ENCODE results near the gene PRPH. TPM values are rescaled to one million over a fixed set of nuclear protein-coding genes. Genes with fewer than 3 reads are reported as not detected.
"Not testable (repeated sequence)": the region's sequence is repeated elsewhere in the genome, so short reads cannot be mapped to it uniquely, and the experiment has no call there.

PRPH gene
- polyA plus RNA-seq: 10 to 100 TPM in 1 of 4 donors, 1 to 10 TPM in 1, not detected in 2; 9.1 to 89.9 TPM
- long read RNA-seq, donor 1, transcript PRPH-201 (9 exons, 3,245 nt): major isoform, 13 of 21 reads
- long read RNA-seq, donor 1, partial matches to known transcripts: 8 of 21 reads
- long read RNA-seq, donor 1, other reads (novel, unspliced or antisense): 0 of 21 reads
- long read RNA-seq, donor 2, partial matches to known transcripts: 0 of 2 reads
- long read RNA-seq, donor 2, other reads (novel, unspliced or antisense): 0 of 2 reads
- long read RNA-seq, donor 3, transcript PRPH-201 (9 exons, 3,245 nt): major isoform, 7 of 16 reads
- long read RNA-seq, donor 3, partial matches to known transcripts: 9 of 16 reads
- long read RNA-seq, donor 3, other reads (novel, unspliced or antisense): 0 of 16 reads
- long read RNA-seq, donor 4, partial matches to known transcripts: 0 of 1 reads
- long read RNA-seq, donor 4, other reads (novel, unspliced or antisense): 0 of 1 reads
- long read RNA-seq, donor 5, partial matches to known transcripts: 0 of 1 reads
- long read RNA-seq, donor 5, other reads (novel, unspliced or antisense): 0 of 1 reads
- long read RNA-seq, donor 6, partial matches to known transcripts: 0 of 1 reads
- long read RNA-seq, donor 6, other reads (novel, unspliced or antisense): 0 of 1 reads
- long read RNA-seq, donor 7: 0 reads
- long read RNA-seq, donor 8: 0 reads
- long read RNA-seq, donor 9, partial matches to known transcripts: 0 of 6 reads
- long read RNA-seq, donor 9, other reads (novel, unspliced or antisense): 0 of 6 reads
- long read RNA-seq, donor 10, transcript PRPH-201 (9 exons, 3,245 nt): major isoform, 27 of 67 reads
- long read RNA-seq, donor 10, partial matches to known transcripts: 33 of 67 reads
- long read RNA-seq, donor 10, other reads (novel, unspliced or antisense): 7 of 67 reads

GRCh38 chr12:49295082-49295936 is at the start of gene PRPH:
Gene PRPH (plus strand): TSS chr12:49295147. CDS start chr12:49295201, 54 bp downstream.
- H3K9me3 ChIP-seq (ENCODE audit: control insufficient read depth in 2 of 2, insufficient read depth in 1 of 2, low read depth in 1 of 2, low read length in 1 of 2): no peaks in the 10 kb centered on the region
- peaks cover 9 to 74% (median 26%) of the 10 kb centered on the region in 3 donors for H3K27me3 ChIP-seq (ENCODE audit: control insufficient read depth in 3 of 3, insufficient read depth in 3 of 3, low read length in 3 of 3)
- 3 to 9% (median 8%) methylated on average over 60 to 82 of the region's 82 CpGs for WGBS, 3 donors
- DNase-seq: peak in 1 of 2 donors; percentile 48
- H3K36me3 ChIP-seq (ENCODE audit: control insufficient read depth in 3 of 3, insufficient read depth in 2 of 3, low read depth in 1 of 3, low read length in 3 of 3): no peaks in the 10 kb centered on the region
- no peak for FAIRE-seq
- peaks cover 1 to 13% (median 7%) of the 10 kb centered on the region in 3 donors for H3K4me1 ChIP-seq (ENCODE audit: control insufficient read depth in 3 of 3, insufficient read depth in 2 of 3, low read depth in 1 of 3, low read length in 2 of 3)
- H3K4me3 ChIP-seq (ENCODE audit: low read depth in 1 of 3, low read length in 3 of 3): peak within 1 kb of the TSS in 1 of 3 donors; percentile 15
- peak within 1 kb of the TSS in 1 of 3 donors; percentile 58 for H3K27ac ChIP-seq (ENCODE audit: low read depth in 1 of 3, low read length in 2 of 3)

- H3K4me1 ChIP-seq (ENCODE audit: control insufficient read depth in 3 of 3, insufficient read depth in 2 of 3, low read depth in 1 of 3, low read length in 2 of 3): no peaks in the 10 kb centered on the region
- FAIRE-seq (no peak), DNase-seq (no peak)
- WGBS, 3 donors: 85 to 90% (median 87%) methylated on average over 5 of the region's 5 CpGs
- no peak overlapping the region for H3K4me3 ChIP-seq (ENCODE audit: low read depth in 1 of 3, low read length in 3 of 3)
- H3K36me3 ChIP-seq (ENCODE audit: control insufficient read depth in 3 of 3, insufficient read depth in 2 of 3, low read depth in 1 of 3, low read length in 3 of 3): no peaks in the 10 kb centered on the region
- no peaks in the 10 kb centered on the region for H3K9me3 ChIP-seq (ENCODE audit: control insufficient read depth in 2 of 2, insufficient read depth in 1 of 2, low read depth in 1 of 2, low read length in 1 of 2)
- H3K27ac ChIP-seq (ENCODE audit: low read depth in 1 of 3, low read length in 2 of 3): no peak overlapping the region
- H3K27me3 ChIP-seq (ENCODE audit: control insufficient read depth in 3 of 3, insufficient read depth in 3 of 3, low read length in 3 of 3): no peaks in the 10 kb centered on the region
Observed at GRCh38 chr12:49251357-49251756, 43.6 kb upstream of the PRPH start.

GRCh38 chr12:49253033-49253623 is 41.8 kb upstream of the PRPH start:
- no peak for FAIRE-seq
- no peak overlapping the region for H3K4me3 ChIP-seq (ENCODE audit: low read depth in 1 of 3, low read length in 3 of 3)
- 83 to 90% (median 85%) methylated on average over 11 of the region's 11 CpGs for WGBS, 3 donors
- H3K4me1 ChIP-seq (ENCODE audit: control insufficient read depth in 3 of 3, insufficient read depth in 2 of 3, low read depth in 1 of 3, low read length in 2 of 3): no peaks in the 10 kb centered on the region
- no peaks in the 10 kb centered on the region for H3K9me3 ChIP-seq (ENCODE audit: control insufficient read depth in 2 of 2, insufficient read depth in 1 of 2, low read depth in 1 of 2, low read length in 1 of 2)
- DNase-seq: no peak
- H3K27me3 ChIP-seq (ENCODE audit: control insufficient read depth in 3 of 3, insufficient read depth in 3 of 3, low read length in 3 of 3): no peaks in the 10 kb centered on the region
- H3K36me3 ChIP-seq (ENCODE audit: control insufficient read depth in 3 of 3, insufficient read depth in 2 of 3, low read depth in 1 of 3, low read length in 3 of 3): no peaks in the 10 kb centered on the region
- no peak overlapping the region for H3K27ac ChIP-seq (ENCODE audit: low read depth in 1 of 3, low read length in 2 of 3)

GRCh38 chr12:49255456-49255855 is 39.5 kb upstream of the PRPH start:
- H3K27me3 ChIP-seq (ENCODE audit: control insufficient read depth in 3 of 3, insufficient read depth in 3 of 3, low read length in 3 of 3); H3K4me3 ChIP-seq (ENCODE audit: low read depth in 1 of 3, low read length in 3 of 3); H3K9me3 ChIP-seq (ENCODE audit: control insufficient read depth in 2 of 2, insufficient read depth in 1 of 2, low read depth in 1 of 2, low read length in 1 of 2); DNase-seq; FAIRE-seq; H3K27ac ChIP-seq (ENCODE audit: low read depth in 1 of 3, low read length in 2 of 3); H3K36me3 ChIP-seq (ENCODE audit: control insufficient read depth in 3 of 3, insufficient read depth in 2 of 3, low read depth in 1 of 3, low read length in 3 of 3); H3K4me1 ChIP-seq (ENCODE audit: control insufficient read depth in 3 of 3, insufficient read depth in 2 of 3, low read depth in 1 of 3, low read length in 2 of 3): not testable (repeated sequence)
- 86 to 93% (median 92%) methylated on average over 10 of the region's 10 CpGs for WGBS, 3 donors

GRCh38 chr12:49255857-49256637 is 38.9 kb upstream of the PRPH start:
- FAIRE-seq (no peak), DNase-seq (no peak)
- Histone ChIP-seq H3K27ac (ENCODE audit: low read depth in 1 of 3, low read length in 2 of 3) (no peak overlapping the region), H3K27me3 (ENCODE audit: control insufficient read depth in 3 of 3, insufficient read depth in 3 of 3, low read length in 3 of 3) (no peaks in the 10 kb centered on the region), H3K36me3 (ENCODE audit: control insufficient read depth in 3 of 3, insufficient read depth in 2 of 3, low read depth in 1 of 3, low read length in 3 of 3) (no peaks in the 10 kb centered on the region), H3K4me1 (ENCODE audit: control insufficient read depth in 3 of 3, insufficient read depth in 2 of 3, low read depth in 1 of 3, low read length in 2 of 3) (no peaks in the 10 kb centered on the region), H3K9me3 (ENCODE audit: control insufficient read depth in 2 of 2, insufficient read depth in 1 of 2, low read depth in 1 of 2, low read length in 1 of 2) (no peaks in the 10 kb centered on the region), H3K4me3 (ENCODE audit: low read depth in 1 of 3, low read length in 3 of 3) (no peak overlapping the region)
- 84 to 86% (median 86%) methylated on average over 11 of the region's 11 CpGs for WGBS, 3 donors

GRCh38 chr12:49257508-49258184 is 37.3 kb upstream of the PRPH start:
- not testable (repeated sequence) for FAIRE-seq
- WGBS, 3 donors: 79 to 91% (median 86%) methylated on average over 10 of the region's 10 CpGs

GRCh38 chr12:49259452-49259851 is 35.5 kb upstream of the PRPH start:
- 88 to 98% (median 93%) methylated on average over 4 of the region's 4 CpGs for WGBS, 3 donors
- FAIRE-seq (no peak), DNase-seq (no peak)
- H3K27ac ChIP-seq (ENCODE audit: low read depth in 1 of 3, low read length in 2 of 3): no peak overlapping the region
- H3K4me1 ChIP-seq (ENCODE audit: control insufficient read depth in 3 of 3, insufficient read depth in 2 of 3, low read depth in 1 of 3, low read length in 2 of 3): no peaks in the 10 kb centered on the region
- no peaks in the 10 kb centered on the region for H3K36me3 ChIP-seq (ENCODE audit: control insufficient read depth in 3 of 3, insufficient read depth in 2 of 3, low read depth in 1 of 3, low read length in 3 of 3)
- no peak overlapping the region for H3K4me3 ChIP-seq (ENCODE audit: low read depth in 1 of 3, low read length in 3 of 3)
- H3K9me3 ChIP-seq (ENCODE audit: control insufficient read depth in 2 of 2, insufficient read depth in 1 of 2, low read depth in 1 of 2, low read length in 1 of 2): no peaks in the 10 kb centered on the region
- no peaks in the 10 kb centered on the region for H3K27me3 ChIP-seq (ENCODE audit: control insufficient read depth in 3 of 3, insufficient read depth in 3 of 3, low read length in 3 of 3)

More at GRCh38 chr12:49257508-49258184, 37.3 kb upstream of the PRPH start:
- DNase-seq; H3K27ac ChIP-seq (ENCODE audit: low read depth in 1 of 3, low read length in 2 of 3); H3K36me3 ChIP-seq (ENCODE audit: control insufficient read depth in 3 of 3, insufficient read depth in 2 of 3, low read depth in 1 of 3, low read length in 3 of 3); H3K4me3 ChIP-seq (ENCODE audit: low read depth in 1 of 3, low read length in 3 of 3); H3K4me1 ChIP-seq (ENCODE audit: control insufficient read depth in 3 of 3, insufficient read depth in 2 of 3, low read depth in 1 of 3, low read length in 2 of 3); H3K9me3 ChIP-seq (ENCODE audit: control insufficient read depth in 2 of 2, insufficient read depth in 1 of 2, low read depth in 1 of 2, low read length in 1 of 2); H3K27me3 ChIP-seq (ENCODE audit: control insufficient read depth in 3 of 3, insufficient read depth in 3 of 3, low read length in 3 of 3): not testable (repeated sequence)
